ENCODE results near the gene EFNA5. TPM values are rescaled to one million over a fixed set of nuclear protein-coding genes. Genes with fewer than 3 reads are reported as not detected.
A peak's percentile ranks its signal among the peaks of the same experiment; 100 is the strongest.

EFNA5 gene
- total RNA-seq, 1 experiment from 2014 or later = 51.2 TPM

- H3K27me3 Mint-ChIP-seq (ENCODE audit: insufficient read depth, unreplicated experiment) = no peaks in the 10 kb centered on the region
- TF ChIP-seq CTCF (IDR thresholded peaks at IDR 0.05; ENCODE audit: unreplicated experiment) = no peak
- DNase-seq (ENCODE audit: unreplicated experiment) = peak; percentile 90
- peaks cover 7% of the 10 kb centered on the region for H3K4me1 Mint-ChIP-seq (ENCODE audit: insufficient read depth, unreplicated experiment)
- CTCF ChIA-PET = interaction anchor here (0.5 to 0.6 kb wide), 2 partner anchors 148 to 158 kb away, joined by 4 read pairs; no protein-coding TSS in a partner anchor
- BruUV-seq (replicated peaks) = no TSS peak
- no peak overlapping the region for H3K4me3 Mint-ChIP-seq (ENCODE audit: unreplicated experiment)
- POLR2A ChIA-PET = interaction anchor here (0.5 to 0.7 kb wide), 3 partner anchors 26 to 270 kb away, joined by 3 read pairs; no protein-coding TSS in a partner anchor
- no peaks in the 10 kb centered on the region for H3K9me3 Mint-ChIP-seq (ENCODE audit: unreplicated experiment)
- no peak overlapping the region for H3K27ac Mint-ChIP-seq (ENCODE audit: low read depth, unreplicated experiment)
- intact Hi-C loops (cut with micrococcal nuclease) = no loop called here
- no peaks in the 10 kb centered on the region for H3K36me3 Mint-ChIP-seq (ENCODE audit: insufficient read depth, unreplicated experiment)
These were observed 308.8 kb downstream of the EFNA5 start for GRCh38 chr5:107361945-107362344.

- no peak for TF ChIP-seq CTCF (IDR thresholded peaks at IDR 0.05; ENCODE audit: unreplicated experiment)
- Mint-ChIP-seq H3K4me3 (ENCODE audit: unreplicated experiment) (no peak overlapping the region), H3K27me3 (ENCODE audit: insufficient read depth, unreplicated experiment) (no peaks in the 10 kb centered on the region), H3K9me3 (ENCODE audit: unreplicated experiment) (no peaks in the 10 kb centered on the region), H3K36me3 (ENCODE audit: insufficient read depth, unreplicated experiment) (no peaks in the 10 kb centered on the region), H3K4me1 (ENCODE audit: insufficient read depth, unreplicated experiment) (peaks cover 7% of the 10 kb centered on the region), H3K27ac (ENCODE audit: low read depth, unreplicated experiment) (no peak overlapping the region)
- no peak for DNase-seq (ENCODE audit: unreplicated experiment)
- CTCF ChIA-PET = interaction anchor here (0.6 to 1.1 kb wide), 7 partner anchors 30 to 1902 kb away, joined by 3 to 4 read pairs (median 3); no protein-coding TSS in a partner anchor
- intact Hi-C loops (cut with micrococcal nuclease) = no loop called here
- POLR2A ChIA-PET = interaction anchor here (0.9 kb wide), 1 partner anchor 15 kb away, joined by 4 read pairs; no protein-coding TSS in a partner anchor
- no TSS peak for BruUV-seq (replicated peaks)
These were observed 310.9 kb downstream of the EFNA5 start for GRCh38 chr5:107359916-107360234.

GRCh38 chr5:107359033-107359915 is 311.5 kb downstream of the EFNA5 start:
- no peak for TF ChIP-seq CTCF (IDR thresholded peaks at IDR 0.05; ENCODE audit: unreplicated experiment)
- Mint-ChIP-seq H3K9me3 (ENCODE audit: unreplicated experiment) (no peaks in the 10 kb centered on the region), H3K27me3 (ENCODE audit: insufficient read depth, unreplicated experiment) (no peaks in the 10 kb centered on the region), H3K4me3 (ENCODE audit: unreplicated experiment) (no peak overlapping the region), H3K36me3 (ENCODE audit: insufficient read depth, unreplicated experiment) (no peaks in the 10 kb centered on the region), H3K4me1 (ENCODE audit: insufficient read depth, unreplicated experiment) (peaks cover 7% of the 10 kb centered on the region), H3K27ac (ENCODE audit: low read depth, unreplicated experiment) (no peak overlapping the region)
- DNase-seq (ENCODE audit: unreplicated experiment) = no peak
- BruUV-seq (replicated peaks) = no TSS peak
- ChIA-PET CTCF (interaction anchor here (0.6 to 1.1 kb wide), 6 partner anchors 14 to 1090 kb away, joined by 3 to 4 read pairs (median 4); no protein-coding TSS in a partner anchor), POLR2A (interaction anchor here (0.6 to 0.9 kb wide), 2 partner anchors 14 to 705 kb away, joined by 3 to 4 read pairs; no protein-coding TSS in a partner anchor)
- intact Hi-C loops (cut with micrococcal nuclease) = no loop called here

- BruUV-seq (replicated peaks) = no TSS peak
- Mint-ChIP-seq H3K27me3 (ENCODE audit: insufficient read depth, unreplicated experiment) (no peaks in the 10 kb centered on the region), H3K36me3 (ENCODE audit: insufficient read depth, unreplicated experiment) (no peaks in the 10 kb centered on the region), H3K9me3 (ENCODE audit: unreplicated experiment) (no peaks in the 10 kb centered on the region), H3K4me3 (ENCODE audit: unreplicated experiment) (no peak overlapping the region), H3K4me1 (ENCODE audit: insufficient read depth, unreplicated experiment) (peaks cover 2% of the 10 kb centered on the region), H3K27ac (ENCODE audit: low read depth, unreplicated experiment) (no peak overlapping the region)
- intact Hi-C loops (cut with micrococcal nuclease) = no loop called here
- CTCF ChIA-PET = interaction anchor here (0.6 to 0.7 kb wide), 2 partner anchors 14 to 166 kb away, joined by 4 read pairs; no protein-coding TSS in a partner anchor
- POLR2A ChIA-PET = interaction anchor here (1.2 kb wide), 1 partner anchor 14 kb away, joined by 3 read pairs; no protein-coding TSS in a partner anchor
- TF ChIP-seq CTCF (IDR thresholded peaks at IDR 0.05; ENCODE audit: unreplicated experiment) = no peak
- no peak for DNase-seq (ENCODE audit: unreplicated experiment)
These were observed 313.8 kb downstream of the EFNA5 start for GRCh38 chr5:107356891-107357290.

Data from MCF 10A (cell line).